ENCODE results near the gene APBB1IP.

DNA sequence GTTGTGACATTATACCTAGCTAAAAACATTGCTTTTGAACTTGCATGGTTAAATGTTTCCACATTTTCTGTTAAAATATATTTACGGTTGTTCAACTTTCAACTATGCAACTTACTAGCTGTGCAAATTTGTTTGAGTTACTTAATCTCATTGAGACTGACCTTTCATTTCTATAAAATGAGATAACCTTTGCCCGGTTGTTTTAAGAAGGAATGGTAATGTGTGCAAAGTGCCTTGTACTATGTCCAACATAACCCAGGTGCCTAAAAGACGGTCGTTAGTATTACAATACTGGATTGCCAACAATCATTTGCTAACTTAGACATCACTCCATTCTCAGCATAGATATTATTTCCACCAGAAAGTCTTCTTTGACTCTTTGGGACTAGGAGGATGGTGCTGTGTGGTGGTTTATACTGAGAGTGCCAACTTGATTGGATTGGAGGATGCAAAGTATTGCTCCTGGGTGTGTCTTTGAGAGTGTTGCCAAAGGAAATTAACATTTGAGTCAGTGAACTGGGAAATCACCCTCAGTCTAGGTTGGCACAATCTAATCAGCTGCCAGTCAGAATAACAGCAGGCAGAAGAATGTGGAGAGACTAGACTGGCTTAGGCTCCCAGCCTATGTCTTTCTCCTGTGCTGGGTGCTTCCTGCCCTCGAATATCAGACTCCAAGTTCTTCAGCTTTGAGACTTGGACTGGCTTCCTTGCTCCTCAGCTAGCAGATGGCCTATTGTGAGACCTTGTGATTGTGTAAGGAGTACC lies 174.2 kb downstream of the APBB1IP start:
- TF ChIP-seq MYC (IDR thresholded peaks at IDR 0.05; ENCODE audit: borderline replicate concordance, low read length) (no peak), TP53 (CRISPR knock-in tag; IDR thresholded peaks at IDR 0.05) (no peak), EP300 (IDR thresholded peaks at IDR 0.05) (no peak), POLR2A (IDR thresholded peaks at IDR 0.05; ENCODE audit: low read length) (no peak), FOSL2 (IDR thresholded peaks at IDR 0.05) (no peak), FOSL2 (CRISPR knock-in tag; IDR thresholded peaks at IDR 0.05) (no peak), SREBF2 (IDR thresholded peaks at IDR 0.05) (no peak), MAZ (IDR thresholded peaks at IDR 0.05; ENCODE audit: borderline replicate concordance, low read depth, low read length) (no peak)
- TF ChIP-seq, protein P1, sequence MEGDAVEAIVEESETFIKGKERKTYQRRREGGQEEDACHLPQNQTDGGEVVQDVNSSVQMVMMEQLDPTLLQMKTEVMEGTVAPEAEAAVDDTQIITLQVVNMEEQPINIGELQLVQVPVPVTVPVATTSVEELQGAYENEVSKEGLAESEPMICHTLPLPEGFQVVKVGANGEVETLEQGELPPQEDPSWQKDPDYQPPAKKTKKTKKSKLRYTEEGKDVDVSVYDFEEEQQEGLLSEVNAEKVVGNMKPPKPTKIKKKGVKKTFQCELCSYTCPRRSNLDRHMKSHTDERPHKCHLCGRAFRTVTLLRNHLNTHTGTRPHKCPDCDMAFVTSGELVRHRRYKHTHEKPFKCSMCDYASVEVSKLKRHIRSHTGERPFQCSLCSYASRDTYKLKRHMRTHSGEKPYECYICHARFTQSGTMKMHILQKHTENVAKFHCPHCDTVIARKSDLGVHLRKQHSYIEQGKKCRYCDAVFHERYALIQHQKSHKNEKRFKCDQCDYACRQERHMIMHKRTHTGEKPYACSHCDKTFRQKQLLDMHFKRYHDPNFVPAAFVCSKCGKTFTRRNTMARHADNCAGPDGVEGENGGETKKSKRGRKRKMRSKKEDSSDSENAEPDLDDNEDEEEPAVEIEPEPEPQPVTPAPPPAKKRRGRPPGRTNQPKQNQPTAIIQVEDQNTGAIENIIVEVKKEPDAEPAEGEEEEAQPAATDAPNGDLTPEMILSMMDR (IDR thresholded peaks at IDR 0.05), result no peak
- TF ChIP-seq, protein P2, sequence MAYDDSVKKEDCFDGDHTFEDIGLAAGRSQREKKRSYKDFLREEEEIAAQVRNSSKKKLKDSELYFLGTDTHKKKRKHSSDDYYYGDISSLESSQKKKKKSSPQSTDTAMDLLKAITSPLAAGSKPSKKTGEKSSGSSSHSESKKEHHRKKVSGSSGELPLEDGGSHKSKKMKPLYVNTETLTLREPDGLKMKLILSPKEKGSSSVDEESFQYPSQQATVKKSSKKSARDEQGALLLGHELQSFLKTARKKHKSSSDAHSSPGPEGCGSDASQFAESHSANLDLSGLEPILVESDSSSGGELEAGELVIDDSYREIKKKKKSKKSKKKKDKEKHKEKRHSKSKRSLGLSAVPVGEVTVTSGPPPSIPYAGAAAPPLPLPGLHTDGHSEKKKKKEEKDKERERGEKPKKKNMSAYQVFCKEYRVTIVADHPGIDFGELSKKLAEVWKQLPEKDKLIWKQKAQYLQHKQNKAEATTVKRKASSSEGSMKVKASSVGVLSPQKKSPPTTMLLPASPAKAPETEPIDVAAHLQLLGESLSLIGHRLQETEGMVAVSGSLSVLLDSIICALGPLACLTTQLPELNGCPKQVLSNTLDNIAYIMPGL (CRISPR knock-in tag; IDR thresholded peaks at IDR 0.05; ENCODE audit: borderline replicate concordance), result no peak

Measured in A549 (cell line).